Large intestine (tissue), 3 donors: Measurements from ENCODE around the gene ACOX3. TPM values are rescaled to one million over a fixed set of nuclear protein-coding genes. Genes with fewer than 3 reads are reported as not detected.

Experiments used
- DNase-seq, 2 donors: peaks; one replicate each; pipeline versions ENCODE4 v3.0.0 to v3.0.0-alpha.2; 2013
- H3K27ac ChIP-seq: one replicate; pipeline ENCODE4 v1.5.1; 2013; ENCODE audit warnings: low read length
- H3K27me3 ChIP-seq: 2 replicates; pipeline ENCODE4 v1.6.1; 2013; ENCODE audit warnings: low read length; ENCODE audit not compliant: control insufficient read depth, insufficient read depth
- H3K36me3 ChIP-seq: 2 replicates; pipeline ENCODE4 v1.6.1; 2013; ENCODE audit warnings: low read length; ENCODE audit not compliant: control insufficient read depth, insufficient read depth
- H3K4me1 ChIP-seq: one replicate; pipeline ENCODE4 v1.6.1; 2013; ENCODE audit warnings: low read length; ENCODE audit not compliant: control insufficient read depth, insufficient read depth
- H3K4me3 ChIP-seq: one replicate; pipeline ENCODE4 v1.5.1; 2013; ENCODE audit warnings: low read length
- H3K9me3 ChIP-seq: one replicate; pipeline ENCODE4 v1.6.1; 2013; ENCODE audit warnings: mild to moderate bottlenecking, low read depth, low read length, moderate library complexity; ENCODE audit not compliant: control insufficient read depth
- WGBS: methylation state at CpG from one replicate; pipeline ENCODE4 v1.1.5; 2013; ENCODE audit warnings: low lambda C conversion rate; ENCODE audit not compliant: insufficient coverage; 5-methylcytosine and 5-hydroxymethylcytosine counted together
- polyA plus RNA-seq: library from polyadenylated mRNA; unstranded; fragments of 120-200 nt; gene quantifications from one replicate; pipeline ENCODE4 v1.2.1, GENCODE V29; 2013

Gene ACOX3
- polyA plus RNA-seq, 1 donor: 19.7 TPM

DNA sequence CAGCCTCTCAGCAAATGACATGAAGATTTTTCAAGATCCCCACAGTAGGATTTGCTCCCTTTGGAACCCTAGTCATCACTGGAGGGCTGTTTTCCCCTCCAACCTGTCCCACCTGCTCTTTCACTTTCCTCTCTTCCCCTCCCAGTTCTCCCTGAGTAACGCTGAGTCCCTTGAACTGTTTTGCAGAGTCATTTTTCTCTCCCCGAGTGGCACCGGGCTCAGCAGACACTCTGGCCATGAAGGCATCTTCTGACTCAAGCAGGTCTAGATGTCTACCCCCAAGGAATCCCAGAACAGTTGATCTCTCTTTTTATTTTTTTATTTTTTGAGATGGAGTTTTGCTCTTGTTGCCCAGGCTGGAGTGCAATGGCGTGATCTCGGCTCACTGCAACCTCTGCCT, 118.8 kb downstream of the ACOX3 start:
- no peak for DNase-seq
- Histone ChIP-seq H3K36me3 (no peaks in the 10 kb centered on the region), H3K4me3 (no peak overlapping the region), H3K27ac (no peak overlapping the region), H3K27me3 (no peaks in the 10 kb centered on the region), H3K4me1 (peaks cover 2% of the 10 kb centered on the region), H3K9me3 (no peaks in the 10 kb centered on the region)
- no CpG with 5 or more reads among the region's 5 CpGs for WGBS

GRCh38 chr4:8321220-8321619, 119.3 kb downstream of the ACOX3 start:
- DNase-seq: no peak
- H3K36me3 ChIP-seq: no peaks in the 10 kb centered on the region
- peaks cover 3% of the 10 kb centered on the region for H3K4me1 ChIP-seq
- H3K27ac ChIP-seq: no peak overlapping the region
- WGBS: 93% methylated on average over 2 of the region's 2 CpGs
- H3K27me3 ChIP-seq: no peaks in the 10 kb centered on the region
- H3K4me3 ChIP-seq: no peak overlapping the region
- no peaks in the 10 kb centered on the region for H3K9me3 ChIP-seq

DNA sequence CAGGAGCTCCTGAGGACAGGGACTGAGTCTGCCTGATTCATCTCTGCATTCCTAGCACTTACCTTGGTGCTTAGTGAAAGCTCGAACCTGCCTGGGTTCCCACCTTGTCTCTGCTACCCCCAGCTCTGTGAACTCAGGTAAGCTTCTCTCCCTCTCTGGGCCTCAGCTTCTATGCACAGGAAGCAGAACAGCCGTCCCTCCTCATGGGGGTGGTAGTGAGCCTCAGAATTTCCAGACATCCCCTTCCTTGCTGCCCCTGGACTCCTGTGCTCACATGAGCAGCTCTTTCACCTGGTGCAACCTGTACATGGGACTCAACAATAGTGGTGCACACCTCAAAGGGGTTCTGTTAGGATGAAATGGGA, 120.2 kb downstream of the ACOX3 start:
- Histone ChIP-seq H3K27ac (no peak overlapping the region), H3K27me3 (no peaks in the 10 kb centered on the region), H3K36me3 (no peaks in the 10 kb centered on the region), H3K4me3 (no peak overlapping the region), H3K9me3 (no peaks in the 10 kb centered on the region), H3K4me1 (peaks cover 9% of the 10 kb centered on the region)
- no peak for DNase-seq
- WGBS: no CpG with 5 or more reads among the region's 2 CpGs

- H3K36me3 ChIP-seq: no peaks in the 10 kb centered on the region
- no peaks in the 10 kb centered on the region for H3K27me3 ChIP-seq
- H3K27ac ChIP-seq: no peak overlapping the region
- WGBS: no CpG with 5 or more reads among the region's 13 CpGs
- DNase-seq: peak in 1 of 2 donors; percentile 11
- peaks cover 9% of the 10 kb centered on the region for H3K4me1 ChIP-seq
- no peak overlapping the region for H3K4me3 ChIP-seq
- H3K9me3 ChIP-seq: no peaks in the 10 kb centered on the region
These were observed 120.7 kb downstream of the ACOX3 start for GRCh38 chr4:8319731-8320385.

DNA sequence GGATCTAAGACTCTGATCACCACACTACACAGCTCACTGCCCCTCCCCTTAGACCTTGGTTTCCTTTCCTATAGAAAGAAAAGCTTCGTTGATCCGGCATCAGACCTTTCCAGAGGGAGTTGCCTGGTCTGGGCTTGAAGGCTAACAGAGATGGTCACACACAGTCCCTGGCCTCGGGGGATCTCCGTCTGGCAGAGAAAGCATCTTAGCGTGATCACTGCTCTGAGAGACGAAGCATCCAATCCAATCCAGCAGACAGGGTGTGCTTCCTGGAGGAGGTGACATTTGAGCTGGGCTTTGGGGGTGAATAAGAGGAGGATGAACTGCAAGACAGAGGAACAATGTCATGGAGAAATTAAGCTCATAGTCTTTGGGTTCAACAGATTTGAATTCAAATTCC, 121.5 kb downstream of the ACOX3 start:
- Histone ChIP-seq H3K4me3 (no peak overlapping the region), H3K36me3 (no peaks in the 10 kb centered on the region), H3K4me1 (peaks cover 9% of the 10 kb centered on the region), H3K27ac (no peak overlapping the region), H3K27me3 (no peaks in the 10 kb centered on the region), H3K9me3 (no peaks in the 10 kb centered on the region)
- WGBS: no CpG with 5 or more reads among the region's 6 CpGs
- DNase-seq: no peak

GRCh38 chr4:8318509-8318908, 122.0 kb downstream of the ACOX3 start:
- DNase-seq: no peak
- Histone ChIP-seq H3K4me1 (peaks cover 9% of the 10 kb centered on the region), H3K9me3 (no peaks in the 10 kb centered on the region), H3K27me3 (no peaks in the 10 kb centered on the region), H3K27ac (no peak overlapping the region), H3K36me3 (no peaks in the 10 kb centered on the region), H3K4me3 (no peak overlapping the region)
- no CpG with 5 or more reads among the region's 7 CpGs for WGBS

DNA sequence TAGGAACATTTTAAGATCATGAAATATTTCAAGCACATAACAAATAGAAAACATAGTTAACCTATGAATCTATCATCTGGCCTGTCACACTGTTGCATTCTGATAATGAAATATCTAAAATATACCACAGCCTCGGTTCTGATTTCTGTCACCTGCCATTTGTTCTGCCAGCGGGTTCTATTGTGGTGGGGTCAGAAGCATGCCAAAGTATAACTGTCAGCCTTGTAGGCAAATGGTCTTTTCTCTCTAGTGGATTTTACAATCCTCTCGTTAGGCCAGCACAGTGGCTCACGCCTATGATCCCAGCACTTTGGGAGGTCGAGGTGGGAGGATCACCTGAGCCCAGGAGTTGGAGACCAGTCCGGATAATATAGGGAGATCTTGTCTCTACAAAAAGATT, 123.0 kb downstream of the ACOX3 start:
- Histone ChIP-seq H3K27ac (no peak overlapping the region), H3K9me3 (no peaks in the 10 kb centered on the region), H3K36me3 (no peaks in the 10 kb centered on the region), H3K4me3 (no peak overlapping the region), H3K4me1 (peaks cover 9% of the 10 kb centered on the region), H3K27me3 (no peaks in the 10 kb centered on the region)
- no peak for DNase-seq
- no CpG with 5 or more reads among the region's 6 CpGs for WGBS

DNA sequence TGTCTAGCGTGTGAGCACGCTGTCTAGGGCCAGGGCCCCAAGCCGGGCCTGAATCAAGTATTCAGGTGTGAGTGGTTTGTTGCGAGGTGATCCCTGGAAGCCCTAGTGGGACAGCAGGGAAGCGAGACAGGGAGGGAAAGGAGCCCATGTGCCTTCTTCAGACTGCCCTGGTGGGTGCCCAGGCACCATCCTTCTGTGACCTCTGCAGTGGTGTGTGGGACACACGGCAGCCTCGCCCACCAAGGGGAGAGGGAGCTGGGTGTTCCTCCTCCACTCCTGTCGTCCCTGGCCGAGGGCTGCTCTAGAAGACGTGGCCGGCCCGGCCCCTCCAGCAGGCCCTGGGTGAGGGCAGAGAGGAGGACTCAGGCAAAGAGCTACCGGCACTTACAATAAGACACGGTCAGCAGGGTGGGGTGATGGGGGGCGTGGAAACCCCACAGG, 123.6 kb downstream of the ACOX3 start:
- no peaks in the 10 kb centered on the region for H3K27me3 ChIP-seq
- WGBS: 100% methylated on average over 2 of the region's 15 CpGs

More for the DNA sequence above, 123.6 kb downstream of the ACOX3 start:
- no peak for DNase-seq
- H3K4me1 ChIP-seq: peaks cover 9% of the 10 kb centered on the region
- no peaks in the 10 kb centered on the region for H3K9me3 ChIP-seq
- no peak overlapping the region for H3K27ac ChIP-seq
- no peak overlapping the region for H3K4me3 ChIP-seq
- H3K36me3 ChIP-seq: no peaks in the 10 kb centered on the region

Other genes with a start within 250 kb of the ACOX3 start
- gene SH3TC1, start 241.4 kb downstream of the ACOX3 start, polyA plus RNA-seq: 21.1 TPM
- gene HTRA3, start 171.0 kb downstream of the ACOX3 start, polyA plus RNA-seq: 15.5 TPM
- 13.1 TPM for gene TRMT44, start 54 bp upstream of the ACOX3 start, polyA plus RNA-seq
- gene GPR78, start 139.7 kb upstream of the ACOX3 start, polyA plus RNA-seq: 0.09 TPM
- gene CPZ, start 152.0 kb upstream of the ACOX3 start, polyA plus RNA-seq: 3.1 TPM